Mesenchymal stem cell (in vitro differentiated cells and primary cell): ENCODE results near the gene DAP3.
A peak's percentile ranks its signal among the peaks of the same experiment; 100 is the strongest.

ENCODE experiments used
- DNase-seq: peaks from one replicate; pipeline ENCODE4 v3.0.0-alpha.2; 2013
- H2AFZ ChIP-seq: one replicate; pipeline ENCODE4 v1.6.1; 2013; ENCODE audit warnings: low read depth, mild to moderate bottlenecking, control low read depth, inconsistent platforms, low read length, moderate library complexity
- H2AK5ac ChIP-seq: 2 replicates; pipeline ENCODE4 v1.6.1; 2013; ENCODE audit warnings: low read length, moderate library complexity, mild to moderate bottlenecking, inconsistent platforms; ENCODE audit not compliant: severe bottlenecking
- H2BK120ac ChIP-seq: one replicate; pipeline ENCODE4 v1.6.1; 2013; ENCODE audit warnings: low read depth, mild to moderate bottlenecking, inconsistent platforms, low read length, moderate library complexity
- H2BK12ac ChIP-seq, 2 experiments: one replicate each; pipeline ENCODE4 v1.6.1; 2013; ENCODE audit warnings: inconsistent platforms in 2 of 2, low read length in 2 of 2, mild to moderate bottlenecking in 2 of 2, moderate library complexity in 2 of 2, control low read depth in 1 of 2
- H2BK15ac ChIP-seq: one replicate; pipeline ENCODE4 v1.6.1; 2013; ENCODE audit warnings: mild to moderate bottlenecking, low read depth, inconsistent platforms; ENCODE audit not compliant: poor library complexity, severe bottlenecking
- H2BK5ac ChIP-seq: 2 replicates; pipeline ENCODE4 v1.6.1; 2013; ENCODE audit warnings: low read depth, mild to moderate bottlenecking, low read length, control low read depth, inconsistent platforms; ENCODE audit not compliant: poor library complexity, severe bottlenecking
- H3K14ac ChIP-seq, 2 experiments: one replicate each; pipeline ENCODE4 v1.6.1; 2013; ENCODE audit warnings: inconsistent platforms in 2 of 2, low read length in 2 of 2, control low read depth in 1 of 2, mild to moderate bottlenecking in 1 of 2, moderate library complexity in 1 of 2
- H3K18ac ChIP-seq, 2 experiments: one replicate each; pipeline ENCODE4 v1.6.1; 2013; ENCODE audit warnings: inconsistent platforms in 2 of 2, low read length in 2 of 2, control low read depth in 1 of 2, low read depth in 1 of 2, mild to moderate bottlenecking in 1 of 2
- H3K23ac ChIP-seq, 2 experiments: one replicate each; pipeline ENCODE4 v1.6.1; 2013; ENCODE audit warnings: inconsistent platforms in 2 of 2, low read length in 2 of 2, mild to moderate bottlenecking in 2 of 2, moderate library complexity in 2 of 2, control low read depth in 1 of 2
- H3K27ac ChIP-seq: 2 replicates; pipeline ENCODE4 v1.5.1; 2013; ENCODE audit warnings: mild to moderate bottlenecking, moderate library complexity, low read length, control low read depth, inconsistent platforms; ENCODE audit not compliant: poor library complexity, severe bottlenecking
- H3K27me3 ChIP-seq, 2 experiments: 2 replicates each; pipeline versions ENCODE4 v1.6.1 to v1.7.0; 2013; ENCODE audit warnings: low read length in 2 of 2, mild to moderate bottlenecking in 2 of 2, moderate library complexity in 2 of 2, control low read depth in 1 of 2, inconsistent platforms in 1 of 2; ENCODE audit not compliant: control insufficient read depth in 1 of 2, insufficient read depth in 1 of 2
- H3K36me3 ChIP-seq, 2 experiments: 2 replicates each; pipeline versions ENCODE4 v1.6.1 to v1.7.0; 2013; ENCODE audit warnings: low read length in 2 of 2, control low read depth in 1 of 2, inconsistent platforms in 1 of 2, low read depth in 1 of 2, mild to moderate bottlenecking in 1 of 2; ENCODE audit not compliant: insufficient read depth in 2 of 2, control insufficient read depth in 1 of 2
- H3K4ac ChIP-seq, 2 experiments: one replicate each; pipeline ENCODE4 v1.6.1; 2013; ENCODE audit warnings: inconsistent platforms in 2 of 2, low read length in 2 of 2, mild to moderate bottlenecking in 2 of 2, moderate library complexity in 2 of 2, control low read depth in 1 of 2, low read depth in 1 of 2
- H3K4me1 ChIP-seq: 2 replicates; pipeline ENCODE4 v1.6.1; 2013; ENCODE audit warnings: low read depth, low read length, control low read depth; ENCODE audit not compliant: control insufficient read depth, insufficient read depth
- H3K4me2 ChIP-seq: 2 replicates; pipeline ENCODE4 v1.6.1; 2013; ENCODE audit warnings: low read length, mild to moderate bottlenecking, inconsistent platforms; ENCODE audit not compliant: poor library complexity, severe bottlenecking
- H3K4me3 ChIP-seq, 2 experiments: 2 replicates each; pipeline versions ENCODE4 v1.5.1 to v1.7.0; 2013; ENCODE audit warnings: low read length in 2 of 2, mild to moderate bottlenecking in 2 of 2, control low read depth in 1 of 2, low read depth in 1 of 2; ENCODE audit not compliant: insufficient read depth in 1 of 2
- H3K79me1 ChIP-seq: replicated peaks from 2 replicates; pipeline ENCODE4 v1.6.1; 2013; ENCODE audit warnings: mild to moderate bottlenecking, control low read depth, low read length, inconsistent platforms; ENCODE audit not compliant: poor library complexity, severe bottlenecking
- H3K9ac ChIP-seq: 2 replicates; pipeline ENCODE4 v1.7.0; 2013; ENCODE audit warnings: mild to moderate bottlenecking, low read length, moderate library complexity
- H3K9me3 ChIP-seq: 2 replicates; pipeline ENCODE4 v1.7.0; 2013; ENCODE audit warnings: mild to moderate bottlenecking, low read length; ENCODE audit not compliant: control insufficient read depth
- H4K8ac ChIP-seq: one replicate; pipeline ENCODE4 v1.6.1; 2013; ENCODE audit warnings: inconsistent platforms, mild to moderate bottlenecking, low read length, moderate library complexity
- H4K91ac ChIP-seq: one replicate; pipeline ENCODE4 v1.6.1; 2013; ENCODE audit warnings: mild to moderate bottlenecking, low read length, inconsistent platforms
- WGBS: methylation state at CpG from one replicate; pipeline ENCODE4 v1.1.7; 2013; ENCODE audit warnings: mixed read lengths; 5-methylcytosine and 5-hydroxymethylcytosine counted together

Gene DAP3

DNA sequence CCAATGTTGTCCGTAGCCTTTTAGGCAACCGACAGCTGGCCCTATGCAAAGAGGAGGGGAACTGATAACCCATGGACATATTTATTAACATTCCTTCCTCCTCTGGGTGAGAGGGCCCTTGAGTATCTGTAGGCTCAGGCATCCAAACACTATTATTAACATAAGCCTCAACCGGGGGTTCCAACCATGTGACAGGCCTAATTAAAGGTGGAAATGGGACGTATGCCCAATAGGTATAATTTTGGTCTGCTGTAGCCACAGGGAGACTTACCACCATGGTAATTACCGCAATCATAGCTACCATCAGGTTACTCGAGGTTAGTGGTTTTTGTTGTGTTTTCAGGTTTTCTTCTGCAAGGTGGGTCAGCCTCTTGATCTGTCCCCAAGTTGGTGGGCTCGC lies 5.3 kb downstream of the DAP3 start:
- Histone ChIP-seq H3K14ac (no peak overlapping the region), H3K36me3 (peaks cover 0 to 25% of the 10 kb centered on the region in 2 experiments), H4K8ac (no peak overlapping the region), H2BK120ac (no peak overlapping the region), H2BK5ac (no peak overlapping the region), H3K27ac (no peak overlapping the region), H2AK5ac (no peak overlapping the region), H3K4ac (no peak overlapping the region), H3K23ac (no peak overlapping the region), H2BK12ac (no peak overlapping the region), H3K9me3 (no peaks in the 10 kb centered on the region), H2BK15ac (no peak overlapping the region), H3K4me1 (peaks cover 6% of the 10 kb centered on the region), H3K9ac (no peak overlapping the region), H3K4me3 (no peak overlapping the region), H3K79me1 (peaks cover 7% of the 10 kb centered on the region), H3K4me2 (no peak overlapping the region), H3K27me3 (no peaks in the 10 kb centered on the region), H3K18ac (no peak overlapping the region), H2AFZ (no peak overlapping the region), H4K91ac (no peak overlapping the region)
- no peak for DNase-seq
- 98% methylated on average over 7 of the region's 7 CpGs for WGBS

DNA sequence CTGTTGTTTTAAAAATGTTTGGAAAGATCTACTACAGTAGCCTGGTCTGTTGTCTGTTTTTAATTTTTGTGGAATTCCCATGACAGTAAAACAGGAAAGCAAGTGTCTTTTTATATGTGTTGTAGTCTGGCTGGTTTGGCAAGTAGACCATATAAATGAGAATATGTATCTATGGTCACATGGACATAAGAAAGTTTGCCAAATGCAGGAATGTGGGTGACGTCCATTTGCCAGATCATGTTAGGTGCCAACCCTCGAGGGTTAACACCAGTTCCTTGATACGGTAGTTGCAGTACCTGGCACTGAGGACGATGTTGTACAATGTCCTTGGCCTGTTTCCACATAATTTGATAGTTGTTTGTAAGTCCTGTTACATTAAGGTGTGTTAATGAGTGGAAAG lies 6.2 kb downstream of the DAP3 start:
- H3K9ac ChIP-seq: no peak overlapping the region
- peaks cover 0 to 25% of the 10 kb centered on the region in 2 experiments for H3K36me3 ChIP-seq
- peak overlapping the region in 1 of 2 experiments; percentile 23 for H3K4me3 ChIP-seq
- H2BK15ac ChIP-seq: no peak overlapping the region
- no peak overlapping the region for H2BK12ac ChIP-seq
- peaks cover 7% of the 10 kb centered on the region for H3K79me1 ChIP-seq
- no peak overlapping the region for H4K91ac ChIP-seq
- H3K18ac ChIP-seq: no peak overlapping the region
- no peak overlapping the region for H3K4me2 ChIP-seq
- no peak overlapping the region for H2AFZ ChIP-seq
- peaks cover 6% of the 10 kb centered on the region for H3K4me1 ChIP-seq
- H3K4ac ChIP-seq: no peak overlapping the region
- no peak overlapping the region for H3K27ac ChIP-seq
- H2BK5ac ChIP-seq: no peak overlapping the region
- DNase-seq: no peak
- 98% methylated on average over 4 of the region's 4 CpGs for WGBS
- H2BK120ac ChIP-seq: no peak overlapping the region
- H2AK5ac ChIP-seq: no peak overlapping the region
- H4K8ac ChIP-seq: no peak overlapping the region
- no peaks in the 10 kb centered on the region for H3K27me3 ChIP-seq
- H3K23ac ChIP-seq: no peak overlapping the region
- H3K9me3 ChIP-seq: no peaks in the 10 kb centered on the region
- no peak overlapping the region for H3K14ac ChIP-seq

DNA sequence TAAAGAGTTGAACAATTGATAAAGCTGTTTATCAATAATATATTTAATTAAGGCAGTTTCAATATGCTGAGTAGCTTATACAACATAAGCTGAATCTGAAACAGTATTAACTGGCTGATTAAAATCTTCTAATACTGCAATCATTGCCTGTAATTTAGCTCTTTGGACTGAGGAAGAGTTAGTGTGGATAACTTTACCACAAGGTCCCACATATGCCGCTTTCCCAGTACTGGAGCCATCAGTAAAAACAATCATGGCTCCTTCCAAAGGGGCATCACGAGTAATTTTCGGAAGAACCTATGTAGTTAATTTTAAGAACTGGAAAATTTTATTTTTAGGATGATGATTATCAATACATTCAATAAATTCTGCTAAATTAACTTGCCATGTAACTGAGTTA lies 6.7 kb downstream of the DAP3 start:
- H3K23ac ChIP-seq: no peak overlapping the region
- H2AFZ ChIP-seq: no peak overlapping the region
- H3K4me3 ChIP-seq: no peak overlapping the region
- peaks cover 3% of the 10 kb centered on the region for H3K4me1 ChIP-seq
- H3K27me3 ChIP-seq: no peaks in the 10 kb centered on the region
- no peak overlapping the region for H3K14ac ChIP-seq
- H2BK5ac ChIP-seq: no peak overlapping the region
- no peak overlapping the region for H3K4ac ChIP-seq
- H3K4me2 ChIP-seq: no peak overlapping the region
- peaks cover 7% of the 10 kb centered on the region for H3K79me1 ChIP-seq
- no peak for DNase-seq
- H2BK15ac ChIP-seq: no peak overlapping the region
- H3K9me3 ChIP-seq: no peaks in the 10 kb centered on the region
- no peak overlapping the region for H4K8ac ChIP-seq
- H3K9ac ChIP-seq: no peak overlapping the region
- H2BK12ac ChIP-seq: no peak overlapping the region
- no peak overlapping the region for H2AK5ac ChIP-seq
- H3K27ac ChIP-seq: no peak overlapping the region
- H4K91ac ChIP-seq: no peak overlapping the region
- H2BK120ac ChIP-seq: no peak overlapping the region
- H3K36me3 ChIP-seq: peaks cover 0 to 25% of the 10 kb centered on the region in 2 experiments
- no peak overlapping the region for H3K18ac ChIP-seq
- 100% methylated on average over 1 of the region's 3 CpGs for WGBS

DNA sequence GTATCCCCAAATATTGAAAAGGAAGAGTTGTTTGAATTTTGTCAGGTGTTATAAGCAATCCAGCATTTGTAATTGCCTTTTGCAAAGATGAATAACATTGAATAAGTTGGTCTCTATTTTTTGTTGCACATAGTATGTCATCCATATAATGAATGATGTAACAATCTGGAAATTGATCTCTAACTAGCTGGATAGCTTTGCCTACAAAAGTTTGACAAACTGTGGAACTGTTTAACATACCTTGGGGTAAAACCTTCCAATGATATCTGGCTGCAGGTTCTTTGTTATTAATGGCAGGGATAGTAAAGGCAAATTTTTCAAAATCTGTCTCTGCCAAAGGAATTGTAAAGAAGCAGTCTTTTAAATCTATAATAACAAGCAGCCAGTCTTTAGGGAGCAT lies 7.6 kb downstream of the DAP3 start:
- Histone ChIP-seq H3K4me3 (no peak overlapping the region), H3K23ac (no peak overlapping the region), H2BK15ac (no peak overlapping the region), H2BK5ac (no peak overlapping the region), H3K36me3 (peaks cover 0 to 19% of the 10 kb centered on the region in 2 experiments), H2AK5ac (no peak overlapping the region), H3K18ac (no peak overlapping the region), H3K4ac (no peak overlapping the region), H3K4me2 (no peak overlapping the region), H3K14ac (no peak overlapping the region), H2AFZ (no peak overlapping the region), H2BK120ac (no peak overlapping the region), H3K79me1 (peaks cover 7% of the 10 kb centered on the region), H3K27me3 (no peaks in the 10 kb centered on the region), H3K9ac (no peak overlapping the region), H4K8ac (no peak overlapping the region), H3K27ac (no peak overlapping the region), H3K4me1 (peaks cover 3% of the 10 kb centered on the region), H4K91ac (no peak overlapping the region), H3K9me3 (no peaks in the 10 kb centered on the region), H2BK12ac (no peak overlapping the region)
- DNase-seq: no peak
